ENCODE results near the gene CDK18. TPM values are rescaled to one million over a fixed set of nuclear protein-coding genes. Genes with fewer than 3 reads are reported as not detected.

Gene CDK18
- total and polyA plus RNA-seq, 2 experiments from 2014 or later: not detected

DNA sequence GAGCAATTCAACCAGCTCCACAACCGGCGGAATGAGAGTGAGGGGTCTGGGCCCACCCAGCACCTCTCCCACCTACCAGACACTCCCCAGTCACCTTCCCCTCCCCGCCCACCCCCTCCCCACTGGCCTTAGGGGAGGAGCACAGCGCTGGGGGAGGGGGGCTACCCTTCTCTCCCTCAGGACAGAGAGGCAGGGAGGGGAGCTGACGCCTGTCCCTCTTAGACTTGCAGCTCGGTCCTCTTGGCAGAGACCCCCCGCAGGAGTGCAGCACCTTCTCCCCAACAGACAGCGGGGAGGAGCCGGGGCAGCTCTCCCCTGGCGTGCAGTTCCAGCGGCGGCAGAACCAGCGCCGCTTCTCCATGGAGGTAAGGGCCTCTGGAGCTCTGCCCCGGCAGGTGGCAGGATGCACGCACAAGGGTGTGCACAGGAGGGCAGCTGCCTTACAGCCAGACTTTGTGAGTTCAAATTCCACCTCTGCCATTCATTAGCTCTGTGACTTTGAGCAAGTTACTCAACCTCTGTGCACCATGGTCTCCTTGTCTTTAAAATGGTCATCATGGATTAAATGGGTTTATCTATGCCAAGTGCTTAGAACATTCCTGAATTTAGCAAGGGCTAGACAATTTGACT lies 18.9 kb downstream of the CDK18 start:
- Histone ChIP-seq H3K36me3 (ENCODE audit: low read depth) (no peaks in the 10 kb centered on the region), H3K9ac (no peak overlapping the region), H3K4me3 (no peak overlapping the region), H2AFZ (no peak overlapping the region), H3K4me1 (ENCODE audit: insufficient read depth) (no peaks in the 10 kb centered on the region), H3K27me3 (replicated peaks; ENCODE audit: insufficient read depth) (peaks cover 8% of the 10 kb centered on the region), H3F3A (ENCODE audit: insufficient read depth) (no peaks in the 10 kb centered on the region), H3K9me3 (ENCODE audit: low read depth) (no peaks in the 10 kb centered on the region), H4K20me1 (ENCODE audit: insufficient read depth) (no peaks in the 10 kb centered on the region), H3K79me2 (ENCODE audit: insufficient read depth) (no peaks in the 10 kb centered on the region), H3K27ac (no peak overlapping the region), H3K4me2 (ENCODE audit: unreplicated experiment) (no peak overlapping the region), H3K9me2 (ENCODE audit: insufficient read depth) (no peaks in the 10 kb centered on the region)
- DNase-seq: no peak
- in situ Hi-C loops (cut with MboI): loop anchor here (10.0 kb wide), 1 partner anchor 131 kb away; no protein-coding TSS in a partner anchor
- 51 to 52% methylated on average over 10 to 16 of the region's 16 CpGs for WGBS, 2 experiments (ENCODE audit: low coverage in 1 of 2, low lambda C conversion rate in 2 of 2, missing lambda C conversion rate in 2 of 2)
- TF ChIP-seq EZH2 (IDR thresholded peaks at IDR 0.05; ENCODE audit: insufficient read depth, poor library complexity, severe bottlenecking): no peak
- TF ChIP-seq EZH2phosphoT487 (IDR thresholded peaks at IDR 0.05; ENCODE audit: insufficient read depth, low read depth): no peak

DNA sequence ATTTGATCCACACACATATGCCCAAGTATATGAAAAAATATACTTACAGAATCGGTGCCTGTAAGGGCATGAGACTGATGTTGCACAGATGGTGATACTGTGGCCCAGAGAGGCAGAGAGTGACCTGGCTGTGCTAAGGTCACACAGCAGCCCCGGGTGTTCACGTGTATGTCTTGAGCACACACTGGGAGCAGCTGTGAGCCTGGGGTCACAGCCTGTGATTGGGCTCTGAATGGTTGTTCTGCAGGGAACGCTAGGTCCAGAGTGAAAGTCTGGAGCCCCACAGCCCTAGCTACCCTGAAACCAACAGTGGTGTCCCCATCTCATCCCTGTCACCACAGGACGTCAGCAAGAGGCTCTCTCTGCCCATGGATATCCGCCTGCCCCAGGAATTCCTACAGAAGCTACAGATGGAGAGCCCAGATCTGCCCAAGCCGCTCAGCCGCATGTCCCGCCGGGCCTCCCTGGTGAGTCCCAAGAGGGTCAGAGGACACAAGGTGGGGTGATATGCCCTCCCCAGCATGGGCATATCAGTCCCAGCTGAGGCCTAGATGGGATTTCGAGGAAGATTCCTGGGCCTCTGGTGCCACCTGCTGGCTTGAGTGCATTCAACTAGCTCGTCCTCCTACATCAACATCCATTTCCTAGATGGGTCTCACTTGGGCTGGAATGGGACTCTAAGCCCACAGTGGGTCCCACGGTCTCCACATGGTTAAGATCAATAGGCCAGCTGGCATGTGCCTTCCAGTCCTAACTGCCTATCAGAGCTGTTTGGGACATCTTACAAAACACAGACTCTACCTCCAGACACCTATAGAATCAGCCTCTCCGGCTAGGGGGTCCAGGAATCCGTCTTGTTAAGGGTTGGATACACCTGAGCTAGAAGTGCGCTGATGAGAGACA lies 19.7 kb downstream of the CDK18 start:
- peak; percentile 77 for DNase-seq
- in situ Hi-C loops (cut with MboI): loop anchor here (10.0 kb wide), 1 partner anchor 131 kb away; no protein-coding TSS in a partner anchor
- Histone ChIP-seq H3K27ac (no peak overlapping the region), H3K4me1 (ENCODE audit: insufficient read depth) (no peaks in the 10 kb centered on the region), H3K9me3 (ENCODE audit: low read depth) (no peaks in the 10 kb centered on the region), H3K4me2 (ENCODE audit: unreplicated experiment) (no peak overlapping the region), H3K36me3 (ENCODE audit: low read depth) (no peaks in the 10 kb centered on the region), H4K20me1 (ENCODE audit: insufficient read depth) (no peaks in the 10 kb centered on the region), H2AFZ (no peak overlapping the region), H3K79me2 (ENCODE audit: insufficient read depth) (no peaks in the 10 kb centered on the region), H3K27me3 (replicated peaks; ENCODE audit: insufficient read depth) (peaks cover 8% of the 10 kb centered on the region), H3K4me3 (no peak overlapping the region), H3K9me2 (ENCODE audit: insufficient read depth) (no peaks in the 10 kb centered on the region), H3F3A (ENCODE audit: insufficient read depth) (no peaks in the 10 kb centered on the region), H3K9ac (no peak overlapping the region)
- WGBS, 2 experiments (ENCODE audit: low coverage in 1 of 2, low lambda C conversion rate in 2 of 2, missing lambda C conversion rate in 2 of 2): 26 to 29% methylated on average over 16 of the region's 16 CpGs
- TF ChIP-seq EZH2 (IDR thresholded peaks at IDR 0.05; ENCODE audit: insufficient read depth, poor library complexity, severe bottlenecking) (no peak), EZH2phosphoT487 (IDR thresholded peaks at IDR 0.05; ENCODE audit: insufficient read depth, low read depth) (no peak)

DNA sequence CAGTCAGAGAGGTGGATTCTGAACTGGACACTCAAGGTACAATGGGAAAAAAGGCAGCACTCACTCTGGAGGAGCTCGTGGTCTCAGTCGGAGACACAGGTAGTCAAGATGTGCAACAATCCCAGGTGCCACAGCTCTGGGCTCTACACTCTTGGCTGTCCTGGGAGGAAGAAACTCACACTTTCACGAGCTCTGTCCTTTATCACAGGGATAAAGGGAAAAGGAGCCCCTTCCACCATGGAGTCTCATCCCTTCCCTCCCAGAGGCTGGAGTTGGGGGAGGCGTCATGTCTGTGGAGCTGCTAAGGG lies 20.3 kb downstream of the CDK18 start:
- Histone ChIP-seq H3K4me1 (ENCODE audit: insufficient read depth) (no peaks in the 10 kb centered on the region), H3K9ac (no peak overlapping the region), H3K9me2 (ENCODE audit: insufficient read depth) (no peaks in the 10 kb centered on the region), H3K4me2 (ENCODE audit: unreplicated experiment) (no peak overlapping the region), H3K9me3 (ENCODE audit: low read depth) (no peaks in the 10 kb centered on the region), H3F3A (ENCODE audit: insufficient read depth) (no peaks in the 10 kb centered on the region), H4K20me1 (ENCODE audit: insufficient read depth) (no peaks in the 10 kb centered on the region), H3K27me3 (replicated peaks; ENCODE audit: insufficient read depth) (peaks cover 8% of the 10 kb centered on the region), H3K36me3 (ENCODE audit: low read depth) (no peaks in the 10 kb centered on the region), H2AFZ (no peak overlapping the region), H3K4me3 (no peak overlapping the region), H3K27ac (no peak overlapping the region), H3K79me2 (ENCODE audit: insufficient read depth) (no peaks in the 10 kb centered on the region)
- no peak for TF ChIP-seq EZH2 (IDR thresholded peaks at IDR 0.05; ENCODE audit: insufficient read depth, poor library complexity, severe bottlenecking)
- no peak for TF ChIP-seq EZH2phosphoT487 (IDR thresholded peaks at IDR 0.05; ENCODE audit: insufficient read depth, low read depth)
- DNase-seq: no peak
- WGBS, 2 experiments (ENCODE audit: low coverage in 1 of 2, low lambda C conversion rate in 2 of 2, missing lambda C conversion rate in 2 of 2): 58 to 62% methylated on average over 4 of the region's 4 CpGs
- in situ Hi-C loops (cut with MboI): loop anchor here (10.0 kb wide), 1 partner anchor 130 kb away; no protein-coding TSS in a partner anchor

DNA sequence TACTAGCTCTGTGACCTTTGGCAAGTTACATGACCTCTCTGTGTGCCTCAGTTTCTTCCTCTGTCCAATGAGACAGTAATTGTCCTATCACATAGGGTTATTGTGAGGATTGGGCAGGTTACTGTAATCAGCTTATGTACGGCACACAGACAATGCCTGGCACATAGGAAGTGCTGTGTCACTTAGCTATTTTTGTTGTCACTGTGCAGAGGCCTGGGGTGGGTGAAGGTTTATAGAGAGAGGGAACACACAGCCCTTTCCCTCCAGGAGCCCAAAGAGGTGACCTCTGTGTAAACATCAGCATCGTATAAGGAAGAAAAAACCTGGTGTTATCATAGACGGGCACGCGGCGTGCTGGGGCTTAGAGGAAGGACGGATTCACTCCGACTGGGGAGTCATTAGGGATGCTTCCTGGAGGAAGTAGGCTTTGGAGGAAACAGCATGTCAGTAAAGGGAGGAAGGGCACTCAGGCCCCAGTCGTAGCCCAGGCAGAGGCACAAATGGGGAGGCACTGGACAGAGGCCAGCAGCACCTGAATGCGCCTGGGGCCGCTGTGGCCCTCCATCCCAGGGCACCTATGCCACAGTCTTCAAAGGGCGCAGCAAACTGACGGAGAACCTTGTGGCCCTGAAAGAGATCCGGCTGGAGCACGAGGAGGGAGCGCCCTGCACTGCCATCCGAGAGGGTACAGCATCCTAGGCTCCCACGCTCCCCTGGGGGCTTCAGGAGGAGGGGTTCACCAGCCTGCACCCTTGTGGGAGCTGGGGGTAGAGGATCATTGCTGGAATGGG lies 21.2 kb downstream of the CDK18 start:
- no peaks in the 10 kb centered on the region for H3K9me3 ChIP-seq (ENCODE audit: low read depth)
- H2AFZ ChIP-seq: no peak overlapping the region
- no peak overlapping the region for H3K27ac ChIP-seq
- H3K4me3 ChIP-seq: no peak overlapping the region
- WGBS, 2 experiments (ENCODE audit: low coverage in 1 of 2, low lambda C conversion rate in 2 of 2, missing lambda C conversion rate in 2 of 2): 75 to 79% methylated on average over 18 of the region's 18 CpGs
- H3K9me2 ChIP-seq (ENCODE audit: insufficient read depth): no peaks in the 10 kb centered on the region
- in situ Hi-C loops (cut with MboI): loop anchor here (10.0 kb wide), 1 partner anchor 129 kb away; no protein-coding TSS in a partner anchor
- DNase-seq: no peak
- H3K27me3 ChIP-seq (replicated peaks; ENCODE audit: insufficient read depth): peaks cover 2% of the 10 kb centered on the region; the same call in 1 of the 2 replicates
- no peaks in the 10 kb centered on the region for H4K20me1 ChIP-seq (ENCODE audit: insufficient read depth)
- H3K4me2 ChIP-seq (ENCODE audit: unreplicated experiment): no peak overlapping the region
- no peaks in the 10 kb centered on the region for H3K36me3 ChIP-seq (ENCODE audit: low read depth)
- H3K4me1 ChIP-seq (ENCODE audit: insufficient read depth): no peaks in the 10 kb centered on the region
- no peak overlapping the region for H3K9ac ChIP-seq
- no peaks in the 10 kb centered on the region for H3K79me2 ChIP-seq (ENCODE audit: insufficient read depth)
- TF ChIP-seq EZH2phosphoT487 (IDR thresholded peaks at IDR 0.05; ENCODE audit: insufficient read depth, low read depth) (no peak), EZH2 (IDR thresholded peaks at IDR 0.05; ENCODE audit: insufficient read depth, poor library complexity, severe bottlenecking) (no peak)
- no peaks in the 10 kb centered on the region for H3F3A ChIP-seq (ENCODE audit: insufficient read depth)

All from GM23248 (cell line).